Endothelial cell of umbilical vein (primary cell): ENCODE measurements around the gene EYS. TPM values are rescaled to one million over a fixed set of nuclear protein-coding genes. Genes with fewer than 3 reads are reported as not detected.

ENCODE experiments used
- BruUV-seq: library from RNA; stranded (reverse); fragments of 400-500 nt; replicated peaks from 2 replicates; lab custom pipeline; 2021; lab: Mats Ljungman, UMichigan
- CTCF ChIA-PET: fragments of 300-600, 350-600 bp; sonication (Branson Sonifier 250); formaldehyde crosslinking; loops from one replicate; lab custom pipeline; 2021; ENCODE audit warnings: antibody characterized with exemption, inconsistent platforms; lab: Charles Lee
- POLR2A ChIA-PET: fragments of 300-600, 350-600 bp; sonication (Branson Sonifier 250); formaldehyde crosslinking; loops from one replicate; lab custom pipeline; 2021; ENCODE audit warnings: antibody characterized with exemption, inconsistent platforms; lab: Charles Lee
- DNase-seq: peaks from one replicate; pipeline ENCODE4 v3.0.0-alpha.2; 2011; ENCODE audit warnings: low read depth, low spot score
- FAIRE-seq: peaks from 2 replicates; lab custom pipeline; 2011; peaks lifted over from hg19 to GRCh38; lab: Jason Lieb, UNC
- H2AFZ ChIP-seq: 2 replicates; pipeline ENCODE4 v1.6.0; 2012; ENCODE audit warnings: low read depth, low read length, control low read depth, inconsistent platforms
- H3K27ac ChIP-seq: 2 replicates; pipeline ENCODE4 v1.5.1; 2011; ENCODE audit warnings: low read depth, mild to moderate bottlenecking, control low read depth, low read length, moderate library complexity; ENCODE audit not compliant: insufficient read depth
- H3K27me3 ChIP-seq, 2 experiments: 2 replicates each; pipeline versions ENCODE4 v1.6.0 to v1.6.1; 2011; ENCODE audit warnings: low read length in 2 of 2, mixed read lengths in 1 of 2; ENCODE audit not compliant: control insufficient read depth in 2 of 2, insufficient read depth in 2 of 2
- H3K36me3 ChIP-seq, 2 experiments: 2 replicates in 1 of 2; 3 replicates in 1 of 2; pipeline ENCODE4 v1.5.1; 2011; ENCODE audit warnings: low read length in 2 of 2, mild to moderate bottlenecking in 1 of 2, moderate library complexity in 1 of 2; ENCODE audit not compliant: control insufficient read depth in 2 of 2, insufficient read depth in 2 of 2; ENCODE audit errors: extremely low read depth in 1 of 2
- H3K4me1 ChIP-seq: 3 replicates; pipeline ENCODE4 v1.5.1; 2011; ENCODE audit warnings: mild to moderate bottlenecking, low read length; ENCODE audit not compliant: control insufficient read depth, insufficient read depth; ENCODE audit errors: extremely low read depth
- H3K4me2 ChIP-seq: 2 replicates; pipeline ENCODE4 v1.6.1; 2011; ENCODE audit warnings: low read length, control low read depth, mixed read lengths; ENCODE audit not compliant: insufficient read depth
- H3K4me3 ChIP-seq, 3 experiments: fragments of 200-600 bp in 1 of 3; sonication (generic), shearing (Covaris generic) in 1 of 3; replicated peaks in 1 of 3; 2 replicates each; pipeline ENCODE4 v1.5.1; 2011 to 2016; ENCODE audit warnings: control low read depth in 3 of 3, low read length in 3 of 3, mild to moderate bottlenecking in 2 of 3, inconsistent platforms in 1 of 3, low read depth in 1 of 3, moderate library complexity in 1 of 3; ENCODE audit not compliant: insufficient read depth in 1 of 3
- H3K79me2 ChIP-seq: 2 replicates; pipeline ENCODE4 v1.6.0; 2012; ENCODE audit warnings: low read length, inconsistent platforms; ENCODE audit not compliant: control insufficient read depth, insufficient read depth
- H3K9ac ChIP-seq: replicated peaks from 2 replicates; pipeline ENCODE3; 2011; ENCODE audit warnings: low read length, control low read depth; ENCODE audit not compliant: insufficient read depth; ENCODE audit errors: extremely low read depth
- H3K9me1 ChIP-seq: replicated peaks from 3 replicates; pipeline ENCODE4 v1.6.0; 2011; ENCODE audit warnings: mild to moderate bottlenecking, low read length; ENCODE audit not compliant: control insufficient read depth, insufficient read depth; ENCODE audit errors: extremely low read depth
- H3K9me3 ChIP-seq: replicated peaks from 2 replicates; pipeline ENCODE4 v1.5.1; 2012; ENCODE audit warnings: low read length, inconsistent platforms; ENCODE audit not compliant: control insufficient read depth, insufficient read depth
- H4K20me1 ChIP-seq: replicated peaks from 2 replicates; pipeline ENCODE3; 2011; ENCODE audit warnings: mild to moderate bottlenecking, low read length; ENCODE audit not compliant: control insufficient read depth, insufficient read depth; ENCODE audit errors: extremely low read depth
- EZH2 ChIP-seq: IDR thresholded peaks from 2 replicates; pipeline ENCODE4 v1.6.1; 2012; ENCODE audit warnings: borderline replicate concordance, low read depth, mild to moderate bottlenecking, moderate library complexity, low read length, inconsistent platforms; ENCODE audit not compliant: severe bottlenecking
- FOS ChIP-seq: IDR thresholded peaks from 2 replicates; pipeline ENCODE4 v1.6.1; 2011; ENCODE audit warnings: mild to moderate bottlenecking, low read length, moderate library complexity, borderline replicate concordance; ENCODE audit not compliant: insufficient read depth
- GATA2 ChIP-seq: IDR thresholded peaks from 2 replicates; pipeline ENCODE4 v1.7.0; 2011; ENCODE audit warnings: low read depth, mild to moderate bottlenecking, moderate library complexity, mixed read lengths, low read length; ENCODE audit not compliant: insufficient read length, insufficient read depth
- MYC ChIP-seq: IDR thresholded peaks from one replicate; pipeline ENCODE4 v1.6.1; 2011; ENCODE audit warnings: mild to moderate bottlenecking, low read depth, low read length
- POLR2A ChIP-seq: IDR thresholded peaks from 2 replicates; pipeline ENCODE4 v1.6.1; 2012; ENCODE audit warnings: low read depth, mild to moderate bottlenecking, control low read depth, low read length
- POLR2AphosphoS5 ChIP-seq: IDR thresholded peaks from 2 replicates; pipeline ENCODE4 v1.6.1; 2012; ENCODE audit warnings: low read depth, mild to moderate bottlenecking, control low read depth, low read length, moderate library complexity; ENCODE audit not compliant: insufficient read depth
- dilution Hi-C: fragments of 300-500 bp; cut with MboI; formaldehyde crosslinking; loops from one replicate; pipeline ENCODE4 v1.15.0; 2019; ENCODE audit warnings: low sequenced_read_pairs; ENCODE audit not compliant: extremely low pct_ligation_motif_present
- intact Hi-C: fragments of 100-400 bp; cut with micrococcal nuclease; formaldehyde crosslinking; loops from one replicate; pipeline ENCODE4 v1.10.0; 2022
- polyA plus RNA-seq, 4 experiments: library from polyadenylated mRNA; depleted of rRNA in 3 of 4; stranded (reverse) in 3 of 4; unstranded in 1 of 4; fragments of >200 nt; gene quantifications; 2 replicates each; pipeline versions ENCODE4 v1.2.1 to v1.2.3, GENCODE V29; 2011 to 2012; ENCODE audit warnings: missing spikeins in 1 of 4
- total RNA-seq: library from RNA; stranded (reverse); gene quantifications from 2 replicates; pipeline ENCODE4 v1.2.3, GENCODE V29; 2021
- TF ChIP-seq, protein P1 (sequence below), 2 donors: IDR thresholded peaks; 1 replicate in 1 of 2; 2 replicates in 1 of 2; pipeline ENCODE4 v1.5.1; 2011; ENCODE audit warnings: low read length in 2 of 2, mild to moderate bottlenecking in 2 of 2, moderate library complexity in 2 of 2, control low read depth in 1 of 2, inconsistent platforms in 1 of 2, low read depth in 1 of 2; ENCODE audit not compliant: insufficient read depth in 1 of 2; ENCODE audit errors: extremely low read depth in 1 of 2
- TF ChIP-seq, protein P2 (sequence below): IDR thresholded peaks from 2 replicates; pipeline ENCODE4 v1.6.1; 2011; ENCODE audit not compliant: insufficient read depth, insufficient read length

The EYS gene
- total and polyA plus RNA-seq, 2 donors (not counting 3 experiments of a cell fraction or from before 2014, with no cell fraction given) = 0.01 to 0.27 TPM

GRCh38 chr6:64294034-64294433, 1413.0 kb downstream of the EYS start:
- H3K4me2 ChIP-seq = no peak overlapping the region
- H3K27me3 ChIP-seq = no peaks in the 10 kb centered on the region
- no peaks in the 10 kb centered on the region for H3K4me1 ChIP-seq
- dilution Hi-C loops (no loop called here), intact Hi-C loops (no loop called here)
- ChIA-PET CTCF (no interaction called here), POLR2A (no interaction called here)
- no peak for FAIRE-seq
- no peak overlapping the region for H3K27ac ChIP-seq
- no peaks in the 10 kb centered on the region for H3K9me1 ChIP-seq
- no peak overlapping the region for H3K4me3 ChIP-seq
- no TSS peak for BruUV-seq
- no peak for DNase-seq
- no peaks in the 10 kb centered on the region for H3K79me2 ChIP-seq
- H2AFZ ChIP-seq = no peak overlapping the region
- H3K9me3 ChIP-seq = no peaks in the 10 kb centered on the region
- TF ChIP-seq, protein P1, sequence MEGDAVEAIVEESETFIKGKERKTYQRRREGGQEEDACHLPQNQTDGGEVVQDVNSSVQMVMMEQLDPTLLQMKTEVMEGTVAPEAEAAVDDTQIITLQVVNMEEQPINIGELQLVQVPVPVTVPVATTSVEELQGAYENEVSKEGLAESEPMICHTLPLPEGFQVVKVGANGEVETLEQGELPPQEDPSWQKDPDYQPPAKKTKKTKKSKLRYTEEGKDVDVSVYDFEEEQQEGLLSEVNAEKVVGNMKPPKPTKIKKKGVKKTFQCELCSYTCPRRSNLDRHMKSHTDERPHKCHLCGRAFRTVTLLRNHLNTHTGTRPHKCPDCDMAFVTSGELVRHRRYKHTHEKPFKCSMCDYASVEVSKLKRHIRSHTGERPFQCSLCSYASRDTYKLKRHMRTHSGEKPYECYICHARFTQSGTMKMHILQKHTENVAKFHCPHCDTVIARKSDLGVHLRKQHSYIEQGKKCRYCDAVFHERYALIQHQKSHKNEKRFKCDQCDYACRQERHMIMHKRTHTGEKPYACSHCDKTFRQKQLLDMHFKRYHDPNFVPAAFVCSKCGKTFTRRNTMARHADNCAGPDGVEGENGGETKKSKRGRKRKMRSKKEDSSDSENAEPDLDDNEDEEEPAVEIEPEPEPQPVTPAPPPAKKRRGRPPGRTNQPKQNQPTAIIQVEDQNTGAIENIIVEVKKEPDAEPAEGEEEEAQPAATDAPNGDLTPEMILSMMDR (IDR thresholded peaks at IDR 0.05; ENCODE audit: extremely low read depth in 1 of 2, insufficient read depth in 1 of 2, low read depth in 1 of 2, low read length in 2 of 2) = no peak
- TF ChIP-seq FOS = no peak
- TF ChIP-seq MYC = no peak
- TF ChIP-seq, protein P2, sequence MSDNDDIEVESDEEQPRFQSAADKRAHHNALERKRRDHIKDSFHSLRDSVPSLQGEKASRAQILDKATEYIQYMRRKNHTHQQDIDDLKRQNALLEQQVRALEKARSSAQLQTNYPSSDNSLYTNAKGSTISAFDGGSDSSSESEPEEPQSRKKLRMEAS = no peak
- TF ChIP-seq POLR2A = no peak
- no peak for TF ChIP-seq GATA2
- TF ChIP-seq EZH2 = no peak
- TF ChIP-seq POLR2AphosphoS5 = no peak
- no peaks in the 10 kb centered on the region for H3K36me3 ChIP-seq
- no peaks in the 10 kb centered on the region for H4K20me1 ChIP-seq
- no peak overlapping the region for H3K9ac ChIP-seq
